ENCODE results near the gene RHOBTB1. TPM values are rescaled to one million over a fixed set of nuclear protein-coding genes. Genes with fewer than 3 reads are reported as not detected.

The RHOBTB1 gene
- total RNA-seq, 2 experiments from 2014 or later, result not detected

- H3K9me3 ChIP-seq (ENCODE audit: control insufficient read depth in 1 of 2, insufficient read depth in 1 of 2, low read length in 2 of 2), result no peaks in the 10 kb centered on the region
- ChIA-PET POLR2A (no interaction called here), CTCF (no interaction called here)
- no peak overlapping the region for H3K4me3 Mint-ChIP-seq
- no peaks in the 10 kb centered on the region for H3K4me1 ChIP-seq (ENCODE audit: insufficient read depth, low read length)
- no peak for ATAC-seq (ENCODE audit: poor library complexity)
- no peaks in the 10 kb centered on the region for H3K9me3 Mint-ChIP-seq
- no peak for TF ChIP-seq CTCF (IDR thresholded peaks at IDR 0.05)
- intact Hi-C loops (cut with DNase I, micrococcal nuclease), result no loop called here
- H3K27me3 Mint-ChIP-seq, result peaks cover 4% of the 10 kb centered on the region
- H3K36me3 Mint-ChIP-seq (ENCODE audit: low read depth), result no peaks in the 10 kb centered on the region
- no peaks in the 10 kb centered on the region for H3K4me1 Mint-ChIP-seq (ENCODE audit: low read depth)
- H3K27ac Mint-ChIP-seq, result no peak overlapping the region
- H3K36me3 ChIP-seq (ENCODE audit: insufficient read depth, low read length), result no peaks in the 10 kb centered on the region
- no peak overlapping the region for H3K27ac ChIP-seq (ENCODE audit: low read depth in 1 of 2, low read length in 2 of 2)
- H3K4me3 ChIP-seq (ENCODE audit: low read length), result no peak overlapping the region
- no peaks in the 10 kb centered on the region for H3K27me3 ChIP-seq (ENCODE audit: control insufficient read depth in 1 of 2, insufficient read depth in 2 of 2, low read length in 2 of 2)
- DNase-seq, result no peak
Observed at GRCh38 chr10:60873758-60874157, 70.2 kb downstream of the RHOBTB1 start.

- Histone ChIP-seq H3K4me1 (ENCODE audit: insufficient read depth, low read length) (no peaks in the 10 kb centered on the region), H3K4me3 (ENCODE audit: low read length) (no peak overlapping the region), H3K36me3 (ENCODE audit: insufficient read depth, low read length) (no peaks in the 10 kb centered on the region), H3K27me3 (ENCODE audit: control insufficient read depth in 1 of 2, insufficient read depth in 2 of 2, low read length in 2 of 2) (no peaks in the 10 kb centered on the region), H3K27ac (ENCODE audit: low read depth in 1 of 2, low read length in 2 of 2) (no peak overlapping the region), H3K9me3 (ENCODE audit: control insufficient read depth in 1 of 2, insufficient read depth in 1 of 2, low read length in 2 of 2) (no peaks in the 10 kb centered on the region)
- ChIA-PET CTCF (no interaction called here), POLR2A (no interaction called here)
- Mint-ChIP-seq H3K36me3 (ENCODE audit: low read depth) (no peaks in the 10 kb centered on the region), H3K4me3 (no peak overlapping the region), H3K9me3 (no peaks in the 10 kb centered on the region), H3K27ac (no peak overlapping the region), H3K4me1 (ENCODE audit: low read depth) (no peaks in the 10 kb centered on the region), H3K27me3 (peaks cover 8% of the 10 kb centered on the region)
- ATAC-seq (ENCODE audit: poor library complexity) (no peak), DNase-seq (no peak)
- intact Hi-C loops (cut with DNase I, micrococcal nuclease), result no loop called here
- TF ChIP-seq CTCF (IDR thresholded peaks at IDR 0.05), result no peak
Observed at GRCh38 chr10:60872451-60872850, 71.5 kb downstream of the RHOBTB1 start.

GRCh38 chr10:60871215-60871614, 72.8 kb downstream of the RHOBTB1 start:
- Mint-ChIP-seq H3K27ac (no peak overlapping the region), H3K36me3 (ENCODE audit: low read depth) (no peaks in the 10 kb centered on the region), H3K9me3 (no peaks in the 10 kb centered on the region), H3K4me1 (ENCODE audit: low read depth) (no peaks in the 10 kb centered on the region), H3K4me3 (no peak overlapping the region), H3K27me3 (peaks cover 8% of the 10 kb centered on the region)
- no peak for TF ChIP-seq CTCF (IDR thresholded peaks at IDR 0.05)
- ATAC-seq (ENCODE audit: poor library complexity) (no peak), DNase-seq (no peak)
- no peak overlapping the region for H3K4me3 ChIP-seq (ENCODE audit: low read length)
- H3K9me3 ChIP-seq (ENCODE audit: control insufficient read depth in 1 of 2, insufficient read depth in 1 of 2, low read length in 2 of 2), result no peaks in the 10 kb centered on the region
- no peaks in the 10 kb centered on the region for H3K4me1 ChIP-seq (ENCODE audit: insufficient read depth, low read length)
- POLR2A ChIA-PET, result no interaction called here
- H3K27me3 ChIP-seq (ENCODE audit: control insufficient read depth in 1 of 2, insufficient read depth in 2 of 2, low read length in 2 of 2), result no peaks in the 10 kb centered on the region
- no peak overlapping the region for H3K27ac ChIP-seq (ENCODE audit: low read depth in 1 of 2, low read length in 2 of 2)
- CTCF ChIA-PET, result no interaction called here
- no peaks in the 10 kb centered on the region for H3K36me3 ChIP-seq (ENCODE audit: insufficient read depth, low read length)
- intact Hi-C loops (cut with DNase I, micrococcal nuclease), result no loop called here

All from CD4-positive, alpha-beta T cell (primary cell).